Bronchial epithelial cell (primary cell): Measurements from ENCODE around the gene KIR3DL2. TPM values are rescaled to one million over a fixed set of nuclear protein-coding genes. Genes with fewer than 3 reads are reported as not detected.
"Not testable (repeated sequence)": the region's sequence is repeated elsewhere in the genome, so short reads cannot be mapped to it uniquely, and the experiment has no call there.

Experiments
- DNase-seq: peaks from one replicate; pipeline ENCODE4 v3.0.0-alpha.2; 2010; ENCODE audit warnings: low read depth
- FAIRE-seq: peaks from 2 replicates; lab custom pipeline; 2011; peaks lifted over from hg19 to GRCh38; lab: Jason Lieb, UNC
- H3K27me3 ChIP-seq: 2 replicates; pipeline ENCODE4 v1.5.1; 2011; ENCODE audit warnings: low read length; ENCODE audit not compliant: control insufficient read depth, insufficient read depth
- H3K36me3 ChIP-seq: 2 replicates; pipeline ENCODE4 v1.5.1; 2011; ENCODE audit warnings: low read length; ENCODE audit not compliant: control insufficient read depth, insufficient read depth
- H3K4me3 ChIP-seq: 2 replicates; pipeline ENCODE4 v1.5.1; 2011; ENCODE audit warnings: mild to moderate bottlenecking, low read depth, low read length, control low read depth
- CTCF ChIP-seq: IDR thresholded peaks from 2 replicates; pipeline ENCODE4 v1.5.1; 2011; ENCODE audit warnings: mild to moderate bottlenecking, moderate library complexity, low read length, control low read depth, inconsistent platforms; ENCODE audit not compliant: insufficient read depth, severe bottlenecking
- total RNA-seq: library from RNA; depleted of rRNA; stranded (reverse); fragments of >200 nt; gene quantifications from 2 replicates; pipeline ENCODE4 v1.2.1, GENCODE V29; 2014

Gene KIR3DL2
- total RNA-seq, 1 donor from 2014 or later, result not detected

DNA sequence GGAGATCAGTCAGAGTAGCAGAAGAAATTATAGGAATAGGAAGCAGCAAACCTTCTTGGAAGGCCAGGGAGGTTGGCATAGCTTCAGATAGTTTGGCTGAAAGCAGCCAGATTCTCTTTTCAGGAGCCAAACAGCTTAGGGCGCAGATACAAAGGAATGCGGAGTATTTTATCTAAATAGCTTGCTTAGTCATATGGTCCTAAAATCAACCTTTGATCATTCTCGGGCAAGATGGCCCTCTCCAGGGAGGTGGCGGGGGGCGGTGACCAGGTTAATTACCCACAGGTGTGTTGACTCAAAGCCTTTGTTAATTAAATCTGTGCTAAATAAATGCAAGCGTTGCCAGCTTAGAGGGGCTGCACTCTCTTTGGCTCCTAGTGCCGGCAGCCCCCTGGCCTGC is 43.2 kb downstream of the KIR3DL2 start:
- no peak overlapping the region for H3K4me3 ChIP-seq
- no peak for DNase-seq
- FAIRE-seq, result no peak
- TF ChIP-seq CTCF, result no peak
- H3K27me3 ChIP-seq, result no peaks in the 10 kb centered on the region
- H3K36me3 ChIP-seq, result no peaks in the 10 kb centered on the region

DNA sequence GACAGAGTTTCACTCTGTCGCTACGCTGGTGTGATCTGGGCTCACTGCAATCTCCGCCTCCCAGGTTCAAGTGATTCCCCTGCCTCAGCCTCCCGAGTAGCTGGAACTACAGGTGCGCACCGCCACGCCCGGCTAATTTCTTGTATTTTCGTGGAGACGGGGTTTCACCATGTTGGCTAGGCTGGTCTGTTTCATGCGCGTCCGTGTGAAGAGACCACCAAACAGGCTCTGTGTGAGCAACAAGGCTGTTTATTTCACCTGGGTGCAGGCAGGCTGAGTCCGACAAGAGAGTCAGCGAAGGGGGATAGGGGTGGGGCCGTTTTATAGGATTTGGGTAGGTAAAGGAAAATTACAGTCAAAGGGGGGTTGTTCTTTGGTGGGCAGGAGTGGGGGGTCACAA is 43.9 kb downstream of the KIR3DL2 start:
- H3K36me3 ChIP-seq, DNase-seq, FAIRE-seq, H3K27me3 ChIP-seq, H3K4me3 ChIP-seq: not testable (repeated sequence)

DNA sequence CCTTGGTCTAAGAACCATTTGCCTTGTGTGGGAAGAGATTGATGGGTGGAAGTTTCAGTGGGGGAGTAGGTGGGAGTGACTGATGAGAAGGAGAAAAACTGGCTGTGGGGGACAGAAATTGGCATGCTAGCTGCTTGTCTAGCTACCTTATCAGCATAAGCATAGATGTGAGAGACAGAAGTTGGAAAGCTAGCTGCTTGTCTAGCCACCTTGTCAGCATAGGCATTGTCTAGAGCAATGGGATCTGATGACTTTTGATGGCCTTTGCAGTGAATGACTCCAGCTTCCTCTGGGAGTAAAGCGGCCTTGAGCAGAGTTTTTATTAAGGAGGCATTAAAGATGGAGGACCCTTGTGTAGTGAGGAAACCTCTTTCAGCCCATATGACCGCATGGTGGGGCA is 45.8 kb downstream of the KIR3DL2 start:
- no peak for TF ChIP-seq CTCF
- Histone ChIP-seq H3K36me3 (no peaks in the 10 kb centered on the region), H3K27me3 (no peaks in the 10 kb centered on the region), H3K4me3 (no peak overlapping the region)
- no peak for DNase-seq
- FAIRE-seq, result no peak

DNA sequence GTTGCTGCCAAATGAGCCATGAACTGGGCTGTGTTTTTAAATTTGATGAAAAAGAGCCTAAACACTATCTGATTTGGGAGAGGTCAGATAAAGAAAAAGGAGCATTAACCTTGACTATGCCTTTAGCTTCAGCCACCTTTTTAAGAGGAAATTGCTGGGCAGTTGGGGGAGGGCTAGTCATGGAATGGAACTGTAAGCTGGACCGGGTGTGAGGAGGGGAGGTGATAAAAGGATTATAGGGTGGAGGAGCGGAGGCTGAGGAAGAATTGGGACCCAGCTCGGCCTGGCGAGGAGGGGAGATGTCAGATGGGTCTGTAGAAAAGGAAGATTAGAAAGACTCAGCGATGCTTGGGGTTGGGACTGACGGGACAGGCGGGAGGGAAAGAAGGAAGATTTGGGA is 48.4 kb downstream of the KIR3DL2 start:
- not testable (repeated sequence) for H3K4me3 ChIP-seq, DNase-seq, H3K27me3 ChIP-seq, H3K36me3 ChIP-seq, FAIRE-seq

- not testable (repeated sequence) for H3K27me3 ChIP-seq, H3K4me3 ChIP-seq, FAIRE-seq, H3K36me3 ChIP-seq, DNase-seq
These were observed 49.4 kb downstream of the KIR3DL2 start for GRCh38 chr19:54899646-54900045.

DNA sequence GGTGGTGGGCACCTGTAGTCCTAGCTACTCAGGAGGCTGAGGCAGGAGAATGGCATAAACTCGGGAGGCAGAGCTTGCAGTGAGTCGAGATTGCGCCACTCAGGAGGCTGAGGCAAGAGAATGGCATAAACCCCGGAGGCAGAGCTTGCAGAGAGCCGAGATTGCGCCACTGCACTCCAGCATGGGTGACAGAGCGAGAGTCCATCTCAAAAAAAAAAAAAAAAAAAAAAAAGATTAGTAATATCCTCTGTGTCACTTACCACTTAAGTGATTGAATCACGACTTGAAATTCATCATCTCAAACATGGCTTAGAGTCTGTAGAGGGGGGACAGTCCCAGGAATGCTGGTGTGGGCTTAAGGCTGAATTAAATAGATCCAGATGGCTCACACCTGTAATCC is 50.9 kb downstream of the KIR3DL2 start:
- not testable (repeated sequence) for H3K27me3 ChIP-seq, H3K4me3 ChIP-seq, H3K36me3 ChIP-seq, FAIRE-seq, DNase-seq

DNA sequence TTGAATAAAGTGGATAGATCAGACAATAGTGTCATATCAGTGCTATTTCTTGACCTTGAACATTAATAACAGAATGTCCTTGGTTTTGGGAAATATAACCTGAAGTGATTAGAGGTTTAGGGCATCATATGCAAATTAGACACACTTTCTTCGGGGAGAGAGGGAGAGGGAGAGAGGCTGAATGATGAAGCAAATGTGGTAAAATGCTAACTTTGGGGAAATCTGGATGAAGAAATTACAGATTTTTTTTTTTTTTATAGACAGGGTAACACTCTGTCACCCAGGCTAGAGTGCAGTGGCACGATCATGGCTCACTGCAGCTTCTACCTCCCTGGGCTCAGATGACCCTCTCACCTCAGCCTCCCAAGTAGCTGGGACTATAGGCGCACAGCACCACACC is 51.8 kb downstream of the KIR3DL2 start:
- DNase-seq, result no peak
- no peak for FAIRE-seq
- no peak for TF ChIP-seq CTCF
- H3K27me3 ChIP-seq, result no peaks in the 10 kb centered on the region
- no peaks in the 10 kb centered on the region for H3K36me3 ChIP-seq
- H3K4me3 ChIP-seq, result no peak overlapping the region

GRCh38 chr19:54903303-54903702 is 53.1 kb downstream of the KIR3DL2 start:
- Histone ChIP-seq H3K36me3 (no peaks in the 10 kb centered on the region), H3K4me3 (no peak overlapping the region), H3K27me3 (no peaks in the 10 kb centered on the region)
- TF ChIP-seq CTCF, result no peak
- no peak for FAIRE-seq
- no peak for DNase-seq

DNA sequence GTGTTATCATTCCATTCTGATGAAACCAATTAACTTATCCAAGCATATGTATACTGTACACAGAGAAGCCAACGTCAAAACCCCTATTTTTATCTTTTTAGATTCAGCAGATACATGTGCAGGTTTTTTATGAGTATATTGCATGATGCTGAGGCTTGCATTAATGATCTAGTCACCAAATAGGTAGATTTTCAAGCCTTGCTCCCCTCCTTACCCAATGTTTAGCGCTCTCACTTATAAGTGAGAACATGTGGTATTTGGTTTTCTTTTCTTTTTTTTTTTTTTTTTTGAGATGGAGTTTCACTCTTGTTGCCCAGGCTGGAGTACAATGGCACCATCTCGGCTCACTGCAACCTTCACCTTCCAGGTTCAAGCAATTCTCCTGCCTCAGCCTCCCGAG is 54.0 kb downstream of the KIR3DL2 start:
- not testable (repeated sequence) for H3K27me3 ChIP-seq, FAIRE-seq

More for the DNA sequence above, 54.0 kb downstream of the KIR3DL2 start:
- H3K4me3 ChIP-seq, DNase-seq, H3K36me3 ChIP-seq: not testable (repeated sequence)
